Ecto neural progenitor cell (in vitro differentiated cells): ENCODE results near the gene TMEM178A.
A peak's percentile ranks its signal among the peaks of the same experiment; 100 is the strongest.
"Not testable (repeated sequence)": the region's sequence is repeated elsewhere in the genome, so short reads cannot be mapped to it uniquely, and the experiment has no call there.

Source experiments
- DNase-seq: peaks from one replicate; pipeline ENCODE4 v3.0.0-alpha.2; 2018; ENCODE audit warnings: low spot score

Gene TMEM178A

DNA sequence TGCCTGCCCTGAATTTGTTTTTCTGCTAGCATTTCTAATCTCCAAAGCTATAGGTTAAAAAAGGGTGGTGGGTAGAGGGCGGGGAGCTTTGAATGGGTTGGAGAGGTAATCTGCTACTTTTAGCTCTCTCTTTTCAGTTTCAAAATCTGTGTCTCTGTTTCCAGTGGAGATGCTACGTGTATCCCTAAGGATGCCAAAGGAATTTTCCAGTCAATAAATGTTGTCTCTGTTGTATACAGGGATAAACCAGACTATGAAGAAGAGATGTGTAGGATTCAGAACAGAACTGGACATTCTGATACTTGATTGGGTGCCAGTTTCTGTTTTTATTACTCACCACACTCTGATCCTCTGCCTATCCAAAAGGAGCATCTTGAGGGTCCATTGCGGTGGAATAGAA is 50.1 kb downstream of the TMEM178A start:
- DNase-seq = no peak

GRCh38 chr2:39717067-39717466 is 51.4 kb downstream of the TMEM178A start:
- no peak for DNase-seq

DNA sequence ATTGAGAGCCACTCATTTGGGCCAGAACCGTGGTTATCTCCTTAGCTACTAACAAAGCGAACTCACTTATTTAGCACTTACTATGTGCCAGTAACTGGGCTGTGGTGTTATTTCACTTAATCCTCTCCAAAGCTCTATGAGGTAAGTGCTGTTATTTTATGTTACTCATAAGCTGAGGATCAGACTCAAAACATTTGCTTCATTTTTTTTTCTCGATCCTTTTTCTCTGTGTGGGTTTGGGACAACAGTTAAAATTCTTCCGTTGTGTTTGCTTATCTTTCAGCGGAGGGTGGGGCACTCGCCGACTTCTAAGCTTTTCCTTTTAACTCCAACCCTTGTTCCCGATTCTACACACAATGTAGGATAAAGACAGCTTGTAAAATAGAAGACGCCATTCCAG is 52.8 kb downstream of the TMEM178A start:
- no peak for DNase-seq

GRCh38 chr2:39719317-39719716 is 53.6 kb downstream of the TMEM178A start:
- no peak for DNase-seq

- no peak for DNase-seq
Measured at GRCh38 chr2:39720970-39721369, 55.3 kb downstream of the TMEM178A start.

DNA sequence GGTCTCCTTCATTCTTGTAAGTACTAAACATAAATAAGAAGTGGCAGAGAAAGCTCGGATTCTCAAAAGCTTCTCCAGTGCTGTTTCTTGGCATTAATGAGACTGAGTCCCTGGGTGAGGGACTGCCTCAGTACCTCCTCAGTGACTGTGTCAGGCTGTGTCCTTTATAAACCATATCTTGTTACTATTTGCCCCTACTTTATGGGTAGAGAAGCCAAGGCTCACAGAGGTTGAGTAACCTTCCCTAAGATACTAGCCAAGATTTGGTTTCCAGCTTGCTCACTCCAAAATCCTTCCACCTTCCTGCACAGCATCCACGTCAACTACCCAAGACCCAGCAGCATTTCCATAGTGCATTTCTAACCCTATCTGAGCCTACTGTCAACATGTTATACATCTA is 57.8 kb downstream of the TMEM178A start:
- DNase-seq = no peak

GRCh38 chr2:39723946-39724827 is 58.5 kb downstream of the TMEM178A start:
- DNase-seq = no peak

DNA sequence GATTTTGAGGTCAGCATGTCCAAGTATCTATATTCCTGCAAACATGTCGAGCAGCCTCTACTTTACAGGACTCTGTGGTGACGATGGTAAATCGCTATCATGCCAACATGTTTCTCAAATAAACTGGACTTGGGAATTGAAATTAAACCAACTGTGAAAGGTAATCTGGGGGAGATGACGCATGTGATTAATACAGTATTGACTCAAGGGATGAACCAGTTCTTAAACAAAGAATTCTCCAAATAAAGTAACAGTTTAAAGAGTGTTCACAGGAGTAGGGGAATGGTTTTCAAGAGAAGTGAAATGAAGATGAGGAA is 59.1 kb downstream of the TMEM178A start:
- DNase-seq = no peak

- no peak for DNase-seq
Measured at GRCh38 chr2:39725401-39725800, 59.7 kb downstream of the TMEM178A start.

- not testable (repeated sequence) for DNase-seq
Measured at GRCh38 chr2:39728085-39728484, 62.4 kb downstream of the TMEM178A start.

DNA sequence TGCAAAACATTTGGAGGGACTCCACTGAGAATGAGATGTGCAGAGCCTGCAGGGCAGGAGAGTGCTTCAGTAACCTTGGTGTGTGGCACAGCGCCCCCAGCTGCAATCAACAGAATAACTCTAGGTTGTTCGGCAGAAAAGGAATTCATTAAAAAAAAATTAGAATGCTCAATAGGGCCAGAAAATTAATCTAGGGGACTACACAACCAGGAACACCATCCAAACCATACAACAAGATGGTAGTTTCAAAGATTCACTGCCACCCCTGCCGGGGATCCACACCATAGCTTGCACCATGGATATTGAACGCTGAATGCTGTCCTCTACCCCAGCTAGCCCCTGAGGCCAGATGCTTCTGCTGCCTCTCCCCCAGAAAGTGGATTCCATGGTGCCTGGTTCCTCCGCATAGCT is 63.2 kb downstream of the TMEM178A start:
- DNase-seq = peak; percentile 54

DNA sequence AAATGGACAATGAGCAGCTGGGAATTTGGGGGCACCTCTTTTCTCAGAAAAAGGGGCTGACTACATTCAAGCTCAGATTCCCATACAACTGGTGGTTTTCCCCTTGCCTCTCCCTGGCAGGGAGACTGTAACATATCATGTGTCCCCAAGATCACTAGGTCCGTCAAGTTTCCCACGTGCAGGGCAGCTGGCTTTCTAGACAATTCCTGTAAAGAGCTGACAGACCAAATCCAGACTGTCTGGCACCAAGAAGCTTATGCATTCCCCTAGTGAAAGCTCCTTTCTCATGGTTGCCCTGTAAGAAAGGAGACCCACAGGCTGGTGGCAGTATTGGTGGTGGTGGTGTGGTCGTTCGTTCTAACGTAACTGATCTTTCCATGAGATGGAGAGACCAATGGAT is 64.6 kb downstream of the TMEM178A start:
- no peak for DNase-seq

- DNase-seq = no peak
Measured at GRCh38 chr2:39730685-39731302, 65.1 kb downstream of the TMEM178A start.

- no peak for DNase-seq
Measured at GRCh38 chr2:39731546-39731945, 65.8 kb downstream of the TMEM178A start.

DNA sequence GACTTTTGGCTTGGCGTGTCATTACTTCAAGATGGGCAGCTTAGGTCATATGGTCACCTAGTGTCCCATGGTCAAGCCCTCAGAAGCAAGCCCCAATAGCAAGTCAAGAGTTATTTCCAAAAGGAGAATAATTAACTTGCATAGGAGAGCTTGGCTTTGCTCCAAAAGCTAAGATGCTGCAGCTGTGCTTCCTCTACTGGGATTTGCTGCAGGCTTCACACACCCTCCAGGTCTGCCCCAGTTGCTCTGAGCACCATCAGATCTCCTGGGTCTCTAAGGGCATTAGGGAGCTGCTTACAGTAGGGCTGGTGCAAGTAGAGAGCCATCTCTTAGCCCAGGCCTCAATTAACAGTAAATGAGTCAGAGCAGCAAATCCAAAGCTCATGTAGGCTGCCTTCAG is 66.8 kb downstream of the TMEM178A start:
- DNase-seq = no peak

- no peak for DNase-seq
Measured at GRCh38 chr2:39733070-39733674, 67.5 kb downstream of the TMEM178A start.

DNA sequence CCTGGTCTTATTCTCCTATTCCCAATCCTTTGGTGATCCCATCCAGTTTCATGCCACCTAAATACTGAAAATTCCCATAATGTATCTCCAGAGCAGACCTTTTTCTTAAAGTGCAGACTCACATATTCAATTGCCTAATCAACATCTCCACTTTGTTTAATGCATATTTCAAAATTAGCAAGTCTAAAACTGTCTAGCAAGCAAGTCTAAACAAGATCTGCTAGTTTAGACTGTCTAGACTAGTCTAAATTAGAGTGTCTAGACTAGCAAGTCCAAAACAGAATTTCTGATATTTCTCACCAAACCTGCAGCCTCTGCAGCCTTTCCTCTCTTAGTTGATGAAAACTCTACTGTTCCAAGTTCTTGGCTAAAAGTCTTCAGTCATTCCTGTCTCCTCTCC is 68.7 kb downstream of the TMEM178A start:
- no peak for DNase-seq

DNA sequence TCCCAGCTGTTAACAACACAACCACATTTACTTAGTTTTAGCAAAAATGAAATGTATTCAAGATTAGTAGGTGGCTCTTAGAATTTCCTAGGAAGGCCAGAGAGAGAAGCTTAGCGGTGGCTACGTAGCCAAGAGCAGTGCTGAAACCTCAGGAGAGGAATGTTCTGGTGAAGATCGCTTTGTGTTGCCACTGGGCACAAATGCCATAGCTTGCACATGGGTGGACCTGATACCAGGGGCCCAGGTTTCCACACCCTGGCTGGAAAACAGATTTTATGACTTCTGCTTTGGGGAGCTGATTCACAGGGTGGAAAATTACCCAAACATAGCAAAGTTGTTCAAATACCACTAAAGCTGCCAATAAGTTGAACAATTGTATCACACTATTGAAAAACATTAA is 69.9 kb downstream of the TMEM178A start:
- DNase-seq = no peak

GRCh38 chr2:39736640-39737039 is 70.9 kb downstream of the TMEM178A start:
- no peak for DNase-seq

- DNase-seq = no peak
Measured at GRCh38 chr2:39737661-39738060, 71.9 kb downstream of the TMEM178A start.

DNA sequence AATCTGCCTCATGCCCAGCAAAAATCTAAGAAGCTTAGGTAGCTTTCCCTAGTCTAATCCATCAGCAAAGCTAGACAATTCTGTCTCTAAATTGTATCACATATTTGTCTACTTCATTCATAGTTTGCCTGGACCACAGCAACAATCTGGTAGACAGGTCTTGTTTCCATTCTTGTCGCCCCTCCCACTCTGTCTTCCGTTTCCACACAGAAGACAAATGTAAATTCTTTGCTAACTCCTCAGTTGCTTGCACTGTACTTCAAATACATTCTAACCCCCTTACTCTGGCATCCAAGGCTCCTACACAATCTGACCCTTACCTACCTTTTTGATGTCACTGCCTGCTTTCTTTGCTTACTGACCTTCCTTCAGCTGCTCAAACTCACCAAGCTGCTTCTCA is 73.2 kb downstream of the TMEM178A start:
- no peak for DNase-seq

DNA sequence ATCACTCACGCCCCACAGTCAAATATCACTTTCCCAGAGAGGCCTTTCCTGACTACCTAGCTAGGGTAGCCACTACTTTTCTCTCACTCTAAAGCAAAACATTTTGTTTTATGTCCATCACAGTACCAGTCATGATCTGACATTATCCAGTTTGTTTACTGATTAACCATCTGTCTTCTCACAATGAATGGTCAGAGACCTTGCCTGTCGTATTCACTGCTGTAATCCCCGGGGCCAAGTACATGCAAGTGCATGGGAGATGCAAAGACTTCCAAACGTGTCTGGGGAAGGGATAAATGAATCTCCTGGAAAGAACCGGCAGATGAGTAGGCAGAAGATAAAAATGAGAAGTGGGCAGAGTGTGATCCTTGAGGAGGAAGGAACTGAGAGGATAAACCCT is 73.7 kb downstream of the TMEM178A start:
- DNase-seq = no peak

DNA sequence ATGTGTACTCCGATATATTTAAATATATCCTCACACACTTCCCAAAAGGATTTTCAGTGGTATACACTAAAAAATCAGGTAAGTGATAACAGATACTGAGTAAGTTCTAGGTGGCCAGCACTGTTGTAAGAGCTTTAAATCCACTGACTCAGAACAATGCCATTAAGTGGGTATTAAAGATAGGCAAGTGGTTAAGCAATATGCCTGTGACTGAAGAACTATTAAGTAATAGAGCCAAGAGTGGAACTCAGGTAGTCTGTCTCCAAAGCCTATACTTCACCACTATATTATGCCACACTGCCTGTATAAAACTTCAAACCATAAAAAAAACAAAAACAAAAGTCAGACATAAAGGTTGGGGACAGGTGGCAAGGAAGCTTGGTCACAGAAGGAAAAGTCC is 76.2 kb downstream of the TMEM178A start:
- DNase-seq = no peak
